ENCODE measurements around the gene EEF1AKMT4.

- TF ChIP-seq CTCF (conservative IDR thresholded peaks at IDR 0.05 in 1 of 2, IDR thresholded peaks at IDR 0.05 in 1 of 2; ENCODE audit: low read depth in 1 of 2, low read length in 2 of 2): no peak
- no peak for TF ChIP-seq EZH2 (IDR thresholded peaks at IDR 0.05; ENCODE audit: low read length, missing control alignments)
These were observed 22.8 kb downstream of the EEF1AKMT4 start for GRCh38 chr3:184272269-184272668.
